Stimulated activated naive CD4-positive, alpha-beta T cell treated with Interleukin-2 at 50 U/mL for 16 hours (primary cell): ENCODE data around the gene IL1B.
"Not testable (repeated sequence)": the region's sequence is repeated elsewhere in the genome, so short reads cannot be mapped to it uniquely, and the experiment has no call there.

Source experiments
- DNase-seq: peaks from one replicate; lab custom pipeline; 2025; lab: John Stamatoyannopoulos, UW

IL1B gene

GRCh38 chr2:112850588-112850987 lies 14.0 kb upstream of the IL1B start:
- DNase-seq, result no peak

DNA sequence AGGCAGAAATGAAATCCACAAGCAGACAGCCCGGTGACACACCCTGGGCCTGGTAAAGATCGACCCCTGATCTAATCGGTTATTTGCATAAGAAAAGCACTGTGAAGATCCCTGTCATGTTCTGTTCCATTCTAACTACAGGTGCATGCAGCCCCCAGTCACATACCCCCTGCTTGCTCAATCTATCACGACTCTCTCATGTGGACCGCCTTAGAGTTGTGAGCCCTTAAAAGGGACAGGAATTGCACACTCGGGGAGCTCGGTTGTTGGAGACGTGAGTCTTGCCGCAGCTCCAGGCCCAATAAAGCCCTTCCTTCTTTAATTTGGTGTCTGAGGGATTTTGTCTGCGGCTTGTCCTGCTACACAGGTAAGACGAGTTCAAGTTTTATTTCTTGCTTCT lies 13.4 kb upstream of the IL1B start:
- no peak for DNase-seq

GRCh38 chr2:112848833-112849232 lies 12.3 kb upstream of the IL1B start:
- no peak for DNase-seq

GRCh38 chr2:112846031-112846430 lies 9.5 kb upstream of the IL1B start:
- DNase-seq, result no peak

DNA sequence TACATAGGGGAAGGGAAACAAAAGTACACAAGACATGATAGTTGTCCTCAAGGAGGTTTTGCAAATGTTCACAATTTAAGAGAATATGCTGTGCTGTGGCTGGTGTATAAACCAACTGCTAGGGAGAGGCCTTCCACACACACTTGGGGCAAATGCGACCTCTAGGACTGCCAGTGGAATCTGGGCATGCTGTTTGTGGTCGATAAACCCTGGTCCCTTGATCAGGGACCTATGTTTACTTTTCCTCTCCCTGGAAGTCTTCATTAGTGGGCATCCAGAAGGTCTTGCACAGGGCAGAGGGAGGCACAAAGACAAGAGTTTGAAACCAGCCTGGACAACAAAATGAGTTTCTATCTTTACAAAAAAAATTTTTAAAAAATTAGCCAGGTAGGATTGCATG lies 7.3 kb upstream of the IL1B start:
- no peak for DNase-seq

GRCh38 chr2:112843288-112843687 lies 6.7 kb upstream of the IL1B start:
- no peak for DNase-seq

DNA sequence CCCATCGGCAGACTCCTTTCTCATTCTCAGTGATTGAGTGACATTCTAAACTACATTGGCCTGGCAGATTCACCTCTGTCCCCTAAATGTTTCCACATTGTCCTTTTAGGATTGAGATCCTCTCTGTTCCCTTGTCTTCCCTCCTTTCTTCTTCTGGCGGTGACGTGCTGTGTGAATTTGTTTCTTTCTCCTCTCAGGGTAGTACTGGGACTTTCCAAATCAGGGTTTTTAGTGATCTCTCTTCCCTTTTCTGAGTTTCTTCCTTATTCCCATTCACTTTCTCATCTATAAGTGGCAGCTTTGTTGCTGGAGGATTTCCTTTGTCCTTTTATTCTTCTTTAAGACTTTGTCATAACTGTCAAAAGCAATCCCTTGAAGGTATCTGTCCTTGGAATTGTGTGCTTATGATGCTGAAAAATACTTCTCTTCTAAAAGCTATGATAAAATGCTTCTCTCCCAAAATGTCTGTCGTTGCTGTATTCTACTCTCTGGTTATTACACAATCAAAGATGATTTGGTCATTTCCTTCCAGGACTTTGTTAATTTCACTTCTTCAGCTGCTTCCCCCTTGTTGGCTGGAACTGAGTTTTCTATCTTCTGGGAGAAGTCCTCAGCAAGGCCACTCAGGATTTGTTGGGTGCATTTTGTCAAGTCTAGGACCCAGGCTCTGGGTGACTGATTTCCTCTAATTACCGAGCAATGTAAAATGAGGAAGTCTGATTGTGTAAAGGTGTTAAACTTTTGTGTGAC lies 4.9 kb upstream of the IL1B start:
- DNase-seq, result no peak

GRCh38 chr2:112840068-112840445 lies 3.5 kb upstream of the IL1B start:
- no peak for DNase-seq

GRCh38 chr2:112839407-112840067 lies 3.0 kb upstream of the IL1B start:
- DNase-seq, result no peak

DNA sequence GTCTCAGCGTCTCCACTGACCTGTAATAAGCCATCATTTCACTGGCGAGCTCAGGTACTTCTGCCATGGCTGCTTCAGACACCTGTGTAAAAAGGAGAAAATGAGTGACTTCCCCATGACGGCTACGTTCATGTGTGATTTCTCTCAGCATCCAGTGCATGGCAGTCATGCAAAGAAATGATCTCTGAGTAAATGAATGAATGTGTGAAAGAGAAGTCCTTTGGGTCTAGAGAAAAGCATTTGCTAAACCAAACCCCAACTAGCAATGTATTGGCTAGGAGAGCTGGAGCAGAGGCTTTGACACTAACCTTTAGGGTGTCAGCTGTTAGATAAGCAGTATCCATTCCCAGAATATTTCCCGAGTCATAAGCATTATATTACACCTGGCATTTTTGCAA lies 417 bp downstream of the IL1B start:
- no peak for DNase-seq

DNA sequence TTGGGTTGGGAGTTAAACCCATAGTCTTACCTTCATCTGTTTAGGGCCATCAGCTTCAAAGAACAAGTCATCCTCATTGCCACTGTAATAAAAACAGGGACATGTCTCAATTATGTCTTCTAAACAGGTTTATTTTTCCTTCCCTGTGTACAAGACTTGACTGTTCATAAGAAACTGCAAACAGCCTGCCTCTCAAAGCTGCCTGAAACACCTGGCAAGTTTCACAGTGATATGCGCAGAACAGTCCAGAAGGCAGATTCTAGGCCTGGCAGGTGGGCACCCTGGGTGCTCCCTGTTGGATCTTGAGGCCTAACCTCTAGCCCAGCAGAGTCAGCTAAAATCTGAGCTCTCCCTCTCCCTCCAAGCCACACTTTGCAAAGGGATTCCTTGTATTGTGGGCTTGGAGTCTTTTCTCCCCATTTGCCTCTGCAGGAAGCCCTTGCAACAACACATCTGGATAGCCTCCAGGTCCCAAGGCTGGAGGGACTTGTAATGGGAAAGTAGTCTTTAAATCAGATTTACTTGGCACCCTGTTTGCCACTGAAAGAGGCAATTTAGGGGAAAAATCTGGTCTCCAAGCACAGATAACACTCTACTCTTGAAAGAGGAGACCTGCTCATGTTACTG lies 930 bp downstream of the IL1B start:
- DNase-seq, result no peak

- DNase-seq, result no peak
Measured at GRCh38 chr2:112835061-112835501, 1.5 kb downstream of the IL1B start.

DNA sequence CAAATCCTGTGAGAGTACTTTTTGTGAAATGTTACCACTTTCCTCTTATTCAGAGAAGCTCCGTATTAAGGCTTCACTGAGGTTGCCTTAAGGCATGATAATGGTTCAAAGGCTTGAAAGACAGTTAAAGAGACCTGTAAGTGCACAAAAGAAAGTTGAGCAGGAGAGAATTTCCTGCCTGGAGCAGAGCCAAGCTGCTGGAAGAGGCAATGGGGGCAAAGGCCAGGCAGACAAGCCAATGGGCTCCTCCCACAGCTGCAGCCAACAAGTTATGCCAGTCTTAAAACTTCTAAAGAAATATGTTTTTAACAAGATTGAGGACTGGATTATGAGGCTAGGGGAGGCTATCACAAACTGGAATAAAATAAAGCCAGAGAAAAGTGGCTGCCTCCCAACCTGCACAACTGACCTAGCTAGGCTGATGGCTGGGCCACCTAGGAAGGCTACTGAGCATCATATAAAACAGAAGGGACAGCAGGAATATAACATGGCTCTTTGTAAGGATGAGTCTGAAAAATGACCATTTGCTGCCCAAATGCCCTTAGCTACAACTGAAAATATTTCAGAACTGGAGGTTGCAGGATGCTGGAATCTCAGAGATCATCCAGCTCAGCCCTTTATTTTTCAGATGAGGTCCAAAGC lies 2.1 kb downstream of the IL1B start:
- no peak for DNase-seq

DNA sequence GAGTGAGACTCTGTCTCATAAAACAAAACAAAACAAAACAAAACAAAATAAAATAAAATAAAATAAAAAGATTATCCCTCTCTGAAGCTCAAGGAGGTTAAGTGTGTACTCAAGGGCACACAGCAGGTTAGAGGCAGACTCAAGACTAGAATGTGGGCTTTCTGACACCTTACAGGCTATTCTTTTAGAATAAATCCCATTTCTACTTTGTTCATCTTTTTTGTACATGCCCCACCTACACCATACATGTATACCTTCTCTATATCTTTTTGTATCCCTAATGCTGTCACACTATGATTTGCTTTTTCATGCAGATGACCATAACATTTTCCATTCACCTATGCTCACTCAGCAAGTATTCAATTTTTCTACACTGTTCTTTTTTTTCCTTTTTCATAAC lies 2.6 kb downstream of the IL1B start:
- DNase-seq, result no peak

- DNase-seq, result not testable (repeated sequence)
Measured at GRCh38 chr2:112833639-112833931, 3.0 kb downstream of the IL1B start.

DNA sequence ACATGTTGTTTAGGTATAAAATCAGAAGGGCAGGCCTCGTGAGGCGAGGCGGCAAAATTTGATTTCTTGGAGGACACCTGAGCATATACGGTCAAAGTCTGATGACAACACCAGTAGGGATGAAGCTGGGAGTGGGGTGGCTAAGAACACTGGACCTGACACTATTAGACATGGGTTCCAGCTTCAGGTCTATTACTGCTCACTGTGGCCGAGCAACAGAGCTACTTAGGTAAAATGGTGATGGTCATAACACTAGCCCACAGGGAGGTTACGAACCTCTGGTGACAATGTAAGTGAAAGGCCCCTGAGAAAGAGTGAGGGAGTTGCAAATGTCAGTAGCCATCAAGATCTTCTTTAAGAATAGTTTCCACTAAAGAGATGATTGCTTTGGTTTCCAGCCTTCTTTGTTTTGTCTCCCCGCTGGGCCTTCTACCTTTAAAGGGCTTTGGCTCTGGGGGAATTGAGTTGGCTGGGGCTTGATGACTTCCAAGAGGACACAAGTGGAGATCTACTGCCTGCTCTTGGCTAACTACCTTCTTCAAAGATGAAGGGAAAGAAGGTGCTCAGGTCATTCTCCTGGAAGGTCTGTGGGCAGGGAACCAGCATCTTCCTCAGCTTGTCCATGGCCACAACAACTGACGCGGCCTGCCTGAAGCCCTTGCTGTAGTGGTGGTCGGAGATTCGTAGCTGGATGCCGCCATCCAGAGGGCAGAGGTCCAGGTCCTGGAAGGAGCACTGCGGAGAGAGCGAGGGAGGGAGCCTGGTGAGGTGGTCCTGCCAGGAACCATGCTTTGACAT lies 3.5 kb downstream of the IL1B start:
- no peak for DNase-seq

DNA sequence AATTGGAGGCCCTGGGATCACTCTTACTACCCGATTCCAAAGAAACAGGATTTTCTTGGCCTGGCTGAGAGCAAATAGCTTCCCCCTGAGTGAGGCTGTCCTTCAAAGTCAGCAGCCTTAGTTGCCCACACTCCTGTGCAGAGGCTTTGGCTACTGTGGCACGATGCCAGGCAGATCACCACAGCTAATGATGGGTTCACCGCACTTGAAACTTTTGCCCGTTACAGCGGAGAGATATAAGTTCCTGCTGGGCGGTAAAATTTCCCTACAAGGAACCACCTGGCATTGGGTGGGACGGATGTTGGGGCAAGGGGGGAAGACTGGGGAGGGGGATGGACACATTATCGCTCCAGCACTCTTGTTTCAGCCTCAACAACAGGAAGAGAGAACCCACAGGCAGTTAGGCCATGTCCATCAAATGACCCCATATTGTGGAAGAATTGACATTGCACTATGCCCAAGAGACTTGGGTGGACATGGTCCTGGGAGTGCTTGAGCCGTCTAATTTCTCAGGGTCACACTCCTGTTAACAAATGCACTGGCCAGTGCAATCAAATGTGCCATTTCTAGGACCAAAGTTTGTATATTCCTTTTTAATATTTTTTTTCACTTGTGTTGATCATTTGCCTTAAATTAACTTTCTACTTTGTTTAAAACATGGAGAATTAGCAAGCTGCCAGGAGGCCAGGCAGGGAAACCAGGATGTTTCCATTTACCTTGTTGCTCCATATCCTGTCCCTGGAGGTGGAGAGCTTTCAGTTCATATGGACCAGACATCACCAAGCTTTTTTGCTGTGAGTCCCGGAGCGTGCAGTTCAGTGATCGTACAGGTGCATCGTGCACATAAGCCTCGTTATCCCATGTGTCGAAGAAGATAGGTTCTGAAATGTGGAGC lies 4.4 kb downstream of the IL1B start:
- no peak for DNase-seq

- no peak for DNase-seq
Measured at GRCh38 chr2:112831513-112831845, 5.1 kb downstream of the IL1B start.

GRCh38 chr2:112830682-112831512 lies 5.7 kb downstream of the IL1B start:
- DNase-seq, result no peak

DNA sequence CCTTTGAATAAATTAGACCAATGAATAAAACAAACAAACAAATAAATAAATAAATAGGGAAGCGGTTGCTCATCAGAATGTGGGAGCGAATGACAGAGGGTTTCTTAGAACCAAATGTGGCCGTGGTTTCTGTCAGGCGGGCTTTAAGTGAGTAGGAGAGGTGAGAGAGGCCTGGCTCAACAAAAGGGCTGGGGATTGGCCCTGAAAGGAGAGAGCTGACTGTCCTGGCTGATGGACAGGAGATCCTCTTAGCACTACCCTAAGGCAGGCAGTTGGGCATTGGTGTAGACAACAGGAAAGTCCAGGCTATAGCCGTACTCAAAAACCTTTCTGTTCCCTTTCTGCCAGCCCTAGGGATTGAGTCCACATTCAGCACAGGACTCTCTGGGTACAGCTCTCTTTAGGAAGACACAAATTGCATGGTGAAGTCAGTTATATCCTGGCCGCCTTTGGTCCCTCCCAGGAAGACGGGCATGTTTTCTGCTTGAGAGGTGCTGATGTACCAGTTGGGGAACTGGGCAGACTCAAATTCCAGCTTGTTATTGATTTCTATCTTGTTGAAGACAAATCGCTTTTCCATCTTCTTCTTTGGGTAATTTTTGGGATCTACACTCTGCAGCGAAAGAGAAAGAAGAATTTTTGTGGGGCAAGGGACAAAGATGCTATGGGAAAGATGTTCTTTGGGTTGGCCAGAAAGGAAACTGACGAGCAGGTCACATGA lies 6.5 kb downstream of the IL1B start:
- no peak for DNase-seq
